ENCODE results near the gene PAQR8. TPM values are rescaled to one million over a fixed set of nuclear protein-coding genes. Genes with fewer than 3 reads are reported as not detected.
"Not testable (repeated sequence)": the region's sequence is repeated elsewhere in the genome, so short reads cannot be mapped to it uniquely, and the experiment has no call there.

The PAQR8 gene
- total RNA-seq, 4 donors from 2014 or later, result 27.1 to 250 (median 159) TPM

DNA sequence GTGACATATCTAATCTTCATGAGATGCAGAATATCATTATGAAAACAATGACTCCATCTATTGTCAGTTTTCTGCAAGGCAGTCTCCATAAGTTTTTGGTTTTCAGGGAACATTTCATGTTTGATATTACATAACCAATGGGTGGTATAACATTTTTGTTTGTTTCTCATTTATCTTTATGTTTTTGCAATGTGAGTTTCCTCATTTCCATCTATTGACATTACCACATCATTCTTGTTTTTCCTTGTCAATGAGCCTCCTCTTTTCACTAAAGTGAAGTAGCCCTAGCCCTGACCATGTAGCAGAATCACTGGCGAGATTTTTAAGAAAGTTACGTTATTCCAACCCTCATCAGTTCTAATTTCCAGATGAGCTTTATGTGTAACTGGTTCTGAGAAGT, 62.6 kb downstream of the PAQR8 start:
- H3K27me3 ChIP-seq, result no peaks in the 10 kb centered on the region
- H3K36me3 ChIP-seq, result no peaks in the 10 kb centered on the region
- peaks cover 5 to 11% (median 10%) of the 10 kb centered on the region in 4 donors for H3K4me1 ChIP-seq
- no peaks in the 10 kb centered on the region for H3K9me3 ChIP-seq
- peak overlapping the region in 3 of 4 donors; percentile 41 to 58 (median 44) for H3K27ac ChIP-seq
- intact Hi-C loops (cut with DNase I; ENCODE audit: low total_unique reads), result loop anchor here (10.0 kb wide), 1 partner anchor 80 kb away; no protein-coding TSS in a partner anchor
- no peak for DNase-seq
- WGBS, 2 donors (ENCODE audit: low coverage in 1 of 2), result 90 to 94% methylated on average over 2 of the region's 2 CpGs
- TF ChIP-seq POLR2A (IDR thresholded peaks at IDR 0.05) (no peak), EP300 (IDR thresholded peaks at IDR 0.05; ENCODE audit: low read depth) (no peak), POLR2AphosphoS5 (IDR thresholded peaks at IDR 0.05) (no peak)
- TF ChIP-seq, protein P1, sequence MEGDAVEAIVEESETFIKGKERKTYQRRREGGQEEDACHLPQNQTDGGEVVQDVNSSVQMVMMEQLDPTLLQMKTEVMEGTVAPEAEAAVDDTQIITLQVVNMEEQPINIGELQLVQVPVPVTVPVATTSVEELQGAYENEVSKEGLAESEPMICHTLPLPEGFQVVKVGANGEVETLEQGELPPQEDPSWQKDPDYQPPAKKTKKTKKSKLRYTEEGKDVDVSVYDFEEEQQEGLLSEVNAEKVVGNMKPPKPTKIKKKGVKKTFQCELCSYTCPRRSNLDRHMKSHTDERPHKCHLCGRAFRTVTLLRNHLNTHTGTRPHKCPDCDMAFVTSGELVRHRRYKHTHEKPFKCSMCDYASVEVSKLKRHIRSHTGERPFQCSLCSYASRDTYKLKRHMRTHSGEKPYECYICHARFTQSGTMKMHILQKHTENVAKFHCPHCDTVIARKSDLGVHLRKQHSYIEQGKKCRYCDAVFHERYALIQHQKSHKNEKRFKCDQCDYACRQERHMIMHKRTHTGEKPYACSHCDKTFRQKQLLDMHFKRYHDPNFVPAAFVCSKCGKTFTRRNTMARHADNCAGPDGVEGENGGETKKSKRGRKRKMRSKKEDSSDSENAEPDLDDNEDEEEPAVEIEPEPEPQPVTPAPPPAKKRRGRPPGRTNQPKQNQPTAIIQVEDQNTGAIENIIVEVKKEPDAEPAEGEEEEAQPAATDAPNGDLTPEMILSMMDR (IDR thresholded peaks at IDR 0.05), result no peak
- H3K4me3 ChIP-seq, result no peak overlapping the region
- in situ Hi-C loops (cut with MboI; ENCODE audit: low pct_ligation_motif_present in 1 of 4, low pct_unique_long_range_greater_than_20kb in 1 of 4, low sequenced_read_pairs in 3 of 4), result loop anchor here in 3 of 4 donors (5.0 to 25.0 kb wide), 3 partner anchors 70 to 153 kb away; partner anchors contain the start of genes MCM3 (in 1 of the 3) and TRAM2 (in 1 of the 3)

- in situ Hi-C loops (cut with MboI; ENCODE audit: low pct_ligation_motif_present in 1 of 4, low pct_unique_long_range_greater_than_20kb in 1 of 4, low sequenced_read_pairs in 3 of 4), result loop anchor here in 1 of 4 donors (10.0 kb wide), 1 partner anchor 68 kb away; no protein-coding TSS in a partner anchor
Measured at GRCh38 chr6:52426667-52427066, 64.7 kb downstream of the PAQR8 start.

GRCh38 chr6:52433294-52433693, 71.3 kb downstream of the PAQR8 start:
- H3K36me3 ChIP-seq; H3K9me3 ChIP-seq; in situ Hi-C loops (cut with MboI; ENCODE audit: low pct_ligation_motif_present in 1 of 4, low pct_unique_long_range_greater_than_20kb in 1 of 4, low sequenced_read_pairs in 3 of 4); H3K27me3 ChIP-seq; intact Hi-C loops (cut with DNase I; ENCODE audit: low total_unique reads); DNase-seq; H3K27ac ChIP-seq; H3K4me3 ChIP-seq; H3K4me1 ChIP-seq: not testable (repeated sequence)
- WGBS, 2 donors (ENCODE audit: low coverage in 1 of 2), result 75% methylated on average over 4 of the region's 4 CpGs; no CpG with 5 or more reads in 1 of the 2 donors

More at GRCh38 chr6:52426667-52427066, 64.7 kb downstream of the PAQR8 start:
- DNase-seq, result no peak
- intact Hi-C loops (cut with DNase I; ENCODE audit: low total_unique reads), result loop anchor here (10.0 kb wide), 1 partner anchor 78 kb away; no protein-coding TSS in a partner anchor
- Histone ChIP-seq H3K9me3 (no peaks in the 10 kb centered on the region), H3K4me1 (no peaks in the 10 kb centered on the region), H3K36me3 (no peaks in the 10 kb centered on the region), H3K27ac (no peak overlapping the region), H3K27me3 (no peaks in the 10 kb centered on the region), H3K4me3 (no peak overlapping the region)
- no peak for TF ChIP-seq POLR2AphosphoS5 (IDR thresholded peaks at IDR 0.05)
- TF ChIP-seq, protein P1 (IDR thresholded peaks at IDR 0.05), result no peak
- no peak for TF ChIP-seq POLR2A (IDR thresholded peaks at IDR 0.05)
- no peak for TF ChIP-seq EP300 (IDR thresholded peaks at IDR 0.05; ENCODE audit: low read depth)

DNA sequence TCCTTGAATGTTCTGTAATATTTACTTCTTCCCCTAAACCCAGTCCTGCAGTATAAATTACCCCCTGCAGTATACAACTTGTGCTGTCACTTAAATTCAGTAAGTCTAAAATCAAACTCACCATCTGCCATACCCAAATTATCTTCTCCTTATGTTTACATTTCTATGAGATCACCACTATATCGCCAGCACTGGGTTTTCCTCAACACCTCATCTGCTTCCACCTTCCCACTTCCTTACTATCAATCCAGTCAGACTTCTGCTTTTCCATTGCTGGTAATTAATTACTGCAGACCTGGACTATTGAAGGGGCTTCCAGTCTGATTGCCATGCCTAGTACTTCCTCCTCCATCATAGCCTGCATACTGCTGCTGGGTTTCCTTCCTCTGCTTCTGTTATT, 73.4 kb downstream of the PAQR8 start:
- H3K27me3 ChIP-seq, result no peaks in the 10 kb centered on the region
- no peak for TF ChIP-seq POLR2A (IDR thresholded peaks at IDR 0.05)
- TF ChIP-seq, protein P1 (IDR thresholded peaks at IDR 0.05), result no peak
- TF ChIP-seq POLR2AphosphoS5 (IDR thresholded peaks at IDR 0.05), result no peak
- TF ChIP-seq EP300 (IDR thresholded peaks at IDR 0.05; ENCODE audit: low read depth), result no peak
- H3K4me1 ChIP-seq, result no peaks in the 10 kb centered on the region
- 36 to 61% methylated on average over 1 of the region's 1 CpG for WGBS, 2 donors (ENCODE audit: low coverage in 1 of 2)
- in situ Hi-C loops (cut with MboI; ENCODE audit: low pct_ligation_motif_present in 1 of 4, low pct_unique_long_range_greater_than_20kb in 1 of 4, low sequenced_read_pairs in 3 of 4), result no loop called here
- no peak for DNase-seq
- no peaks in the 10 kb centered on the region for H3K36me3 ChIP-seq
- intact Hi-C loops (cut with DNase I; ENCODE audit: low total_unique reads), result no loop called here
- H3K9me3 ChIP-seq, result no peaks in the 10 kb centered on the region
- no peak overlapping the region for H3K27ac ChIP-seq
- no peak overlapping the region for H3K4me3 ChIP-seq

DNA sequence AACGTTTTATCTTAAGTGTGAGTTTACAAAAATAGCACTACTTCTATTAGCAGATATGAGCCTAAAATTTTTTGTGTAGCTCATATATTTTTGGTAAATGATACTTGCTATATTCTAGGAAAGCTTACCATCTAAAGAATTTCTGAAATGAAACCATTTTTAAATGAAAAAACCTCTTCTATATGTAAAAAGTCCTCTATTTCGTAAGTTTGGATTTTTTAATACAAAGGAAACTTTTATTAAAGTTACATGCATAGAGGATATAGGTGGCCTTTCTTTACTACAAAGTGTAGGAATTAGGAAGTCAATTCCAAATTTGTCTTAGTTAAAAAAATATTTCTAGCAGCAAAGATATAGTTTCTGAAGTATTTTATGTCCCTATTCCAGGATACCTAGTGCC, 77.0 kb downstream of the PAQR8 start:
- Histone ChIP-seq H3K4me1 (no peaks in the 10 kb centered on the region), H3K27me3 (no peaks in the 10 kb centered on the region), H3K4me3 (no peak overlapping the region), H3K36me3 (no peaks in the 10 kb centered on the region), H3K27ac (no peak overlapping the region), H3K9me3 (no peaks in the 10 kb centered on the region)
- intact Hi-C loops (cut with DNase I; ENCODE audit: low total_unique reads) (no loop called here), in situ Hi-C loops (cut with MboI; ENCODE audit: low pct_ligation_motif_present in 1 of 4, low pct_unique_long_range_greater_than_20kb in 1 of 4, low sequenced_read_pairs in 3 of 4) (no loop called here)
- no peak for TF ChIP-seq EP300 (IDR thresholded peaks at IDR 0.05; ENCODE audit: low read depth)
- TF ChIP-seq POLR2A (IDR thresholded peaks at IDR 0.05), result no peak
- no peak for TF ChIP-seq POLR2AphosphoS5 (IDR thresholded peaks at IDR 0.05)
- TF ChIP-seq, protein P1 (IDR thresholded peaks at IDR 0.05), result no peak
- 85 to 100% methylated on average over 2 of the region's 2 CpGs for WGBS, 2 donors (ENCODE audit: low coverage in 1 of 2)
- DNase-seq, result no peak

Data from transverse colon (tissue), 4 donors.